Neural cell (in vitro differentiated cells): ENCODE data around the gene TULP4. TPM values are rescaled to one million over a fixed set of nuclear protein-coding genes. Genes with fewer than 3 reads are reported as not detected.

ENCODE experiments used
- H2AFZ ChIP-seq: fragments of 200-600, 300-800 bp; sonication (generic), shearing (Covaris generic); 2 replicates; pipeline ENCODE4 v1.6.0; 2014; ENCODE audit warnings: low read depth, mild to moderate bottlenecking, antibody characterized with exemption, low read length, moderate library complexity
- H3F3A ChIP-seq: fragments of 200-600 bp; shearing (Covaris generic); 2 replicates; pipeline ENCODE4 v1.6.1; 2016; ENCODE audit warnings: mild to moderate bottlenecking, moderate library complexity, mixed read lengths, antibody characterized with exemption, low read length; ENCODE audit not compliant: insufficient read depth, poor library complexity, severe bottlenecking
- H3K27ac ChIP-seq: fragments of 200-600, 300-800 bp; sonication (generic), shearing (Covaris generic); 2 replicates; pipeline ENCODE4 v1.5.1; 2014; ENCODE audit warnings: mild to moderate bottlenecking, low read length, moderate library complexity
- H3K27me3 ChIP-seq: fragments of 300-800, 200-600 bp; sonication (generic), shearing (Covaris generic); 2 replicates; pipeline ENCODE4 v1.6.0; 2014; ENCODE audit warnings: mild to moderate bottlenecking, low read depth, low read length, moderate library complexity; ENCODE audit not compliant: insufficient read depth
- H3K36me3 ChIP-seq: fragments of 300-800, 200-600 bp; sonication (generic), shearing (Covaris generic); 2 replicates; pipeline ENCODE4 v1.5.1; 2014; ENCODE audit warnings: mild to moderate bottlenecking, antibody characterized with exemption, low read length, moderate library complexity; ENCODE audit not compliant: insufficient read depth
- H3K4me2 ChIP-seq: fragments of 300-800, 200-600 bp; sonication (generic), shearing (Covaris generic); 2 replicates; pipeline ENCODE4 v1.6.0; 2014; ENCODE audit warnings: mild to moderate bottlenecking, low read length
- H3K4me3 ChIP-seq: fragments of 300-800, 200-600 bp; sonication (generic), shearing (Covaris generic); 2 replicates; pipeline ENCODE4 v1.5.1; 2014; ENCODE audit warnings: mild to moderate bottlenecking, low read length, moderate library complexity
- H3K79me2 ChIP-seq: fragments of 200-600 bp; shearing (Covaris generic); replicated peaks from 2 replicates; pipeline ENCODE4 v1.6.0; 2014; ENCODE audit warnings: mild to moderate bottlenecking, low read length, moderate library complexity; ENCODE audit not compliant: insufficient read depth
- H3K9ac ChIP-seq: fragments of 300-800, 200-600 bp; sonication (generic), shearing (Covaris generic); 2 replicates; pipeline ENCODE4 v1.6.1; 2016; ENCODE audit warnings: mild to moderate bottlenecking, low read length, mixed read lengths
- H3K9me2 ChIP-seq: fragments of 200-600 bp; shearing (Covaris generic); 2 replicates; pipeline ENCODE4 v1.6.1; 2016; ENCODE audit warnings: mild to moderate bottlenecking, low read length, mixed read lengths; ENCODE audit not compliant: insufficient read depth
- H3K9me3 ChIP-seq: fragments of 200-600, 300-800 bp; sonication (generic), shearing (Covaris generic); 2 replicates; pipeline ENCODE4 v1.6.1; 2016; ENCODE audit warnings: mild to moderate bottlenecking, mixed run types, low read length, moderate library complexity, mixed read lengths
- H4K20me1 ChIP-seq: fragments of 200-600 bp; shearing (Covaris generic); 2 replicates; pipeline ENCODE4 v1.6.1; 2016; ENCODE audit warnings: mild to moderate bottlenecking, mixed run types; ENCODE audit not compliant: insufficient read depth
- EP300 ChIP-seq: fragments of 450-650 bp; conservative IDR thresholded peaks from 2 replicates; pipeline ENCODE4 v1.6.1; 2014; ENCODE audit warnings: antibody characterized with exemption, mild to moderate bottlenecking, moderate library complexity; ENCODE audit not compliant: poor library complexity, severe bottlenecking
- EZH2 ChIP-seq: fragments of 200-600, 300-800 bp; shearing (Covaris generic), sonication (generic); IDR thresholded peaks from 2 replicates; pipeline ENCODE4 v1.6.1; 2014; ENCODE audit warnings: antibody characterized with exemption, low read length, borderline replicate concordance, mild to moderate bottlenecking; ENCODE audit not compliant: insufficient read depth, poor library complexity, severe bottlenecking
- MXI1 ChIP-seq: fragments of 450-650 bp; conservative IDR thresholded peaks from 2 replicates; pipeline ENCODE4 v1.6.1; 2014; ENCODE audit warnings: antibody characterized with exemption, mild to moderate bottlenecking; ENCODE audit not compliant: poor library complexity, severe bottlenecking
- POLR2AphosphoS5 ChIP-seq: IDR thresholded peaks from 2 replicates; pipeline ENCODE4 v1.6.1; 2012
- RAD21 ChIP-seq: fragments of 450-650 bp; conservative IDR thresholded peaks from 2 replicates; pipeline ENCODE4 v1.6.1; 2014; ENCODE audit warnings: antibody characterized with exemption, mild to moderate bottlenecking, moderate library complexity
- SMC3 ChIP-seq: fragments of 450-650 bp; conservative IDR thresholded peaks from 2 replicates; pipeline ENCODE4 v1.6.1; 2014; ENCODE audit warnings: antibody characterized with exemption, mild to moderate bottlenecking, moderate library complexity; ENCODE audit not compliant: poor library complexity
- TAF1 ChIP-seq: IDR thresholded peaks from 2 replicates; pipeline ENCODE4 v1.6.1; 2012; ENCODE audit warnings: low read depth
- polyA plus RNA-seq: library from polyadenylated mRNA; depleted of rRNA; stranded (reverse); fragments of >200 nt; gene quantifications from 2 replicates; pipeline ENCODE4 v1.2.3, GENCODE V29; 2014
- TF ChIP-seq, protein P1 (sequence below): IDR thresholded peaks from 2 replicates; pipeline ENCODE4 v1.6.1; 2012; ENCODE audit warnings: borderline replicate concordance
- TF ChIP-seq, protein P2 (sequence below): fragments of 450-650 bp; IDR thresholded peaks from 2 replicates; pipeline ENCODE4 v1.5.1; 2014; ENCODE audit warnings: antibody characterized with exemption, mild to moderate bottlenecking, moderate library complexity; ENCODE audit not compliant: poor library complexity, severe bottlenecking

TULP4 gene
- polyA plus RNA-seq, 1 donor from 2014 or later = 30.6 TPM

DNA sequence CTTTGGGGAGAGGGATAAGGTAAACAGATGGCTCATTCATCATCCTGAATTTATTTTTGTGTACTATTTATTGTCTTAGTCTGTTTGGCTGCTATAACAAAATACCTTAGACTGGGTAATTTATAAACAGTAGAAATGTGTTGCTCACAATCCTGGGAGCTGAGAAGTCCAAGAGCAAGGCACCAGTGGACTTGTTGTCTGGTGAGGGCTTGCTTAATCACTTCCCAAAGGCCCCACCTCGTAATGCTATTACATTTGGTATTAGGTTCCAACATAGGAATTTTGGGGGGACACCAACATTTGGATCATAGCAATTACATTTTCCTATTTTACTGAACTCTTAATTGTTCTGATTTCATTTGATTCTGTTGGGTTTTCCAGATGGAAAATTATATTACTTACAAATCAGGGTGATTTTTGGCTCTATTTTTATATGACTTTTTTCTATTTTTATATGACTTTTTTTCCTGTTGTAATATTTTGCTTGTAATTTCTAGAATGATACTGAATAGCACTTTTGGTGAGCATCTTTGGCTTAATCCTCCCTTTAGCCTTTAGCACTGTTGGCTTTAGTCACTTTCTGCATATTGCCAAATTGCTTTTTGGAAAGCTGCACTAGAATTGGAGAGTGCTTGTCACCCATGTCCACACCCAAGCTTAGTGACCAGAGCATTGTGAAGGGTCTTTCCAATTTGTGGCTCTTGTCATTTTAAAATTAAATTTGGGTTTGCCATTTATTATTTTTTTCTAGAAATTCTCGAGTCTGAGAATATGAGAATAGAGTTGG lies 43.7 kb upstream of the TULP4 start:
- Histone ChIP-seq H3K36me3 (no peaks in the 10 kb centered on the region), H3K4me2 (no peak overlapping the region), H3K9me3 (no peaks in the 10 kb centered on the region), H3K79me2 (peaks cover 38% of the 10 kb centered on the region), H3F3A (no peaks in the 10 kb centered on the region), H3K27ac (no peak overlapping the region), H3K9me2 (no peaks in the 10 kb centered on the region), H2AFZ (no peak overlapping the region), H4K20me1 (no peaks in the 10 kb centered on the region), H3K4me3 (no peak overlapping the region), H3K27me3 (no peaks in the 10 kb centered on the region), H3K9ac (no peak overlapping the region)
- TF ChIP-seq, protein P1, sequence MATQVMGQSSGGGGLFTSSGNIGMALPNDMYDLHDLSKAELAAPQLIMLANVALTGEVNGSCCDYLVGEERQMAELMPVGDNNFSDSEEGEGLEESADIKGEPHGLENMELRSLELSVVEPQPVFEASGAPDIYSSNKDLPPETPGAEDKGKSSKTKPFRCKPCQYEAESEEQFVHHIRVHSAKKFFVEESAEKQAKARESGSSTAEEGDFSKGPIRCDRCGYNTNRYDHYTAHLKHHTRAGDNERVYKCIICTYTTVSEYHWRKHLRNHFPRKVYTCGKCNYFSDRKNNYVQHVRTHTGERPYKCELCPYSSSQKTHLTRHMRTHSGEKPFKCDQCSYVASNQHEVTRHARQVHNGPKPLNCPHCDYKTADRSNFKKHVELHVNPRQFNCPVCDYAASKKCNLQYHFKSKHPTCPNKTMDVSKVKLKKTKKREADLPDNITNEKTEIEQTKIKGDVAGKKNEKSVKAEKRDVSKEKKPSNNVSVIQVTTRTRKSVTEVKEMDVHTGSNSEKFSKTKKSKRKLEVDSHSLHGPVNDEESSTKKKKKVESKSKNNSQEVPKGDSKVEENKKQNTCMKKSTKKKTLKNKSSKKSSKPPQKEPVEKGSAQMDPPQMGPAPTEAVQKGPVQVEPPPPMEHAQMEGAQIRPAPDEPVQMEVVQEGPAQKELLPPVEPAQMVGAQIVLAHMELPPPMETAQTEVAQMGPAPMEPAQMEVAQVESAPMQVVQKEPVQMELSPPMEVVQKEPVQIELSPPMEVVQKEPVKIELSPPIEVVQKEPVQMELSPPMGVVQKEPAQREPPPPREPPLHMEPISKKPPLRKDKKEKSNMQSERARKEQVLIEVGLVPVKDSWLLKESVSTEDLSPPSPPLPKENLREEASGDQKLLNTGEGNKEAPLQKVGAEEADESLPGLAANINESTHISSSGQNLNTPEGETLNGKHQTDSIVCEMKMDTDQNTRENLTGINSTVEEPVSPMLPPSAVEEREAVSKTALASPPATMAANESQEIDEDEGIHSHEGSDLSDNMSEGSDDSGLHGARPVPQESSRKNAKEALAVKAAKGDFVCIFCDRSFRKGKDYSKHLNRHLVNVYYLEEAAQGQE = no peak
- TF ChIP-seq, protein P2, sequence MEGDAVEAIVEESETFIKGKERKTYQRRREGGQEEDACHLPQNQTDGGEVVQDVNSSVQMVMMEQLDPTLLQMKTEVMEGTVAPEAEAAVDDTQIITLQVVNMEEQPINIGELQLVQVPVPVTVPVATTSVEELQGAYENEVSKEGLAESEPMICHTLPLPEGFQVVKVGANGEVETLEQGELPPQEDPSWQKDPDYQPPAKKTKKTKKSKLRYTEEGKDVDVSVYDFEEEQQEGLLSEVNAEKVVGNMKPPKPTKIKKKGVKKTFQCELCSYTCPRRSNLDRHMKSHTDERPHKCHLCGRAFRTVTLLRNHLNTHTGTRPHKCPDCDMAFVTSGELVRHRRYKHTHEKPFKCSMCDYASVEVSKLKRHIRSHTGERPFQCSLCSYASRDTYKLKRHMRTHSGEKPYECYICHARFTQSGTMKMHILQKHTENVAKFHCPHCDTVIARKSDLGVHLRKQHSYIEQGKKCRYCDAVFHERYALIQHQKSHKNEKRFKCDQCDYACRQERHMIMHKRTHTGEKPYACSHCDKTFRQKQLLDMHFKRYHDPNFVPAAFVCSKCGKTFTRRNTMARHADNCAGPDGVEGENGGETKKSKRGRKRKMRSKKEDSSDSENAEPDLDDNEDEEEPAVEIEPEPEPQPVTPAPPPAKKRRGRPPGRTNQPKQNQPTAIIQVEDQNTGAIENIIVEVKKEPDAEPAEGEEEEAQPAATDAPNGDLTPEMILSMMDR = no peak
- no peak for TF ChIP-seq TAF1

DNA sequence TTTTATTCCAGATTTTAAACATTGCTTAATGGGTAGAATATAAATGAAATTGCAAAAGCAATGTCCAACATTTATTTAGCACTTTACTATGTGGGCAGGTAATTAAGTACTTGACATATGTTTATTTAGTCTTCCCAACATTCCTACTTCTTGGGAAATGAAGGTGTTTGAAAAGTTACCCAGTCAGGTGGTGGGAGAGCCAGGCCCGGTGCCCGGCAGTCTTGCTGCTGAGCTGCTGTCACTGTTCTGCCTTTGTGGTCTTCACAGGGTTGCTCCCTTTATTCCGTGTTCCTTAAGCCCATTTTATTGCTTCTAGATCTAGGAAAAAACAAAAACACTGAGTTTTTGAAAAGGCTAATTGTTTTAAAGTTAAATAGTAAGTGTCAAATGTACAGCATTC lies 42.6 kb upstream of the TULP4 start:
- Histone ChIP-seq H4K20me1 (no peaks in the 10 kb centered on the region), H2AFZ (no peak overlapping the region), H3K27me3 (no peaks in the 10 kb centered on the region), H3K79me2 (peaks cover 39% of the 10 kb centered on the region), H3K4me3 (no peak overlapping the region), H3F3A (no peaks in the 10 kb centered on the region), H3K9ac (no peak overlapping the region), H3K36me3 (no peaks in the 10 kb centered on the region), H3K4me2 (no peak overlapping the region), H3K9me2 (no peaks in the 10 kb centered on the region), H3K27ac (no peak overlapping the region), H3K9me3 (no peaks in the 10 kb centered on the region)
- TF ChIP-seq RAD21 (no peak), EP300 (no peak), POLR2AphosphoS5 (no peak), EZH2 (no peak), TAF1 (no peak), MXI1 (no peak), SMC3 (no peak)
- TF ChIP-seq, protein P2 = no peak
- TF ChIP-seq, protein P1 = no peak
